DMS153 treated with DMSO at 0.1 percent for 48 hours (cell line): ENCODE data around the gene FIG4.
"Not testable (repeated sequence)": the region's sequence is repeated elsewhere in the genome, so short reads cannot be mapped to it uniquely, and the experiment has no call there.

Experiments used
- DNase-seq: peaks from one replicate; lab custom pipeline; 2025; ENCODE audit not compliant: unreplicated experiment; lab: John Stamatoyannopoulos, UW

Gene FIG4

GRCh38 chr6:109701774-109702173, 10.7 kb downstream of the FIG4 start:
- DNase-seq: no peak

GRCh38 chr6:109702791-109703190, 11.7 kb downstream of the FIG4 start:
- no peak for DNase-seq

GRCh38 chr6:109705258-109705657, 14.2 kb downstream of the FIG4 start:
- peak; percentile 96 for DNase-seq

GRCh38 chr6:109706513-109706912, 15.4 kb downstream of the FIG4 start:
- no peak for DNase-seq

- not testable (repeated sequence) for DNase-seq
Measured at GRCh38 chr6:109708099-109708498, 17.0 kb downstream of the FIG4 start.

GRCh38 chr6:109713097-109713496, 22.0 kb downstream of the FIG4 start:
- DNase-seq: no peak

- DNase-seq: no peak
Measured at GRCh38 chr6:109714166-109714565, 23.1 kb downstream of the FIG4 start.

- no peak for DNase-seq
Measured at GRCh38 chr6:109714611-109715010, 23.5 kb downstream of the FIG4 start.

GRCh38 chr6:109715616-109716015, 24.5 kb downstream of the FIG4 start:
- no peak for DNase-seq

- no peak for DNase-seq
Measured at GRCh38 chr6:109717971-109718370, 26.9 kb downstream of the FIG4 start.

GRCh38 chr6:109718991-109719390, 27.9 kb downstream of the FIG4 start:
- DNase-seq: no peak

- DNase-seq: no peak
Measured at GRCh38 chr6:109720311-109720710, 29.2 kb downstream of the FIG4 start.

GRCh38 chr6:109722011-109722410, 30.9 kb downstream of the FIG4 start:
- DNase-seq: no peak

- no peak for DNase-seq
Measured at GRCh38 chr6:109722564-109723254, 31.6 kb downstream of the FIG4 start.

- DNase-seq: not testable (repeated sequence)
Measured at GRCh38 chr6:109725250-109725649, 34.2 kb downstream of the FIG4 start.

- DNase-seq: no peak
Measured at GRCh38 chr6:109736273-109737025, 45.4 kb downstream of the FIG4 start.

- no peak for DNase-seq
Measured at GRCh38 chr6:109738255-109738654, 47.2 kb downstream of the FIG4 start.

- DNase-seq: no peak
Measured at GRCh38 chr6:109738667-109739066, 47.6 kb downstream of the FIG4 start.

GRCh38 chr6:109739686-109740085, 48.6 kb downstream of the FIG4 start:
- no peak for DNase-seq

- no peak for DNase-seq
Measured at GRCh38 chr6:109740787-109741186, 49.7 kb downstream of the FIG4 start.

GRCh38 chr6:109743739-109744138, 52.6 kb downstream of the FIG4 start:
- no peak for DNase-seq

- not testable (repeated sequence) for DNase-seq
Measured at GRCh38 chr6:109744779-109745178, 53.7 kb downstream of the FIG4 start.

- no peak for DNase-seq
Measured at GRCh38 chr6:109747221-109747620, 56.1 kb downstream of the FIG4 start.
